Gastroesophageal sphincter (tissue), 3 donors: Measurements from ENCODE around the gene EFL1.

Experiments used
- CTCF ChIP-seq, 4 experiments: fragments of 200-600 bp in 2 of 4; fragments of 450-650 bp in 2 of 4; sonication (generic) in 1 of 4; IDR thresholded peaks; one replicate each; pipeline ENCODE4 v1.5.1; 2017 to 2019; ENCODE audit warnings: antibody characterized with exemption in 4 of 4, mild to moderate bottlenecking in 2 of 4, moderate library complexity in 2 of 4
- POLR2A ChIP-seq, 2 donors: fragments of 450-650 bp; IDR thresholded peaks; one replicate each; pipeline ENCODE4 v1.6.1; 2017; ENCODE audit warnings: antibody characterized with exemption in 2 of 2, mild to moderate bottlenecking in 2 of 2, moderate library complexity in 1 of 2

- TF ChIP-seq CTCF (IDR thresholded peaks at IDR 0.05) (no peak), POLR2A (IDR thresholded peaks at IDR 0.05) (no peak)
Observed at GRCh38 chr15:82100111-82100929, 162.2 kb downstream of the EFL1 start.
